ENCODE results near the gene AUTS2.

AUTS2 gene

DNA sequence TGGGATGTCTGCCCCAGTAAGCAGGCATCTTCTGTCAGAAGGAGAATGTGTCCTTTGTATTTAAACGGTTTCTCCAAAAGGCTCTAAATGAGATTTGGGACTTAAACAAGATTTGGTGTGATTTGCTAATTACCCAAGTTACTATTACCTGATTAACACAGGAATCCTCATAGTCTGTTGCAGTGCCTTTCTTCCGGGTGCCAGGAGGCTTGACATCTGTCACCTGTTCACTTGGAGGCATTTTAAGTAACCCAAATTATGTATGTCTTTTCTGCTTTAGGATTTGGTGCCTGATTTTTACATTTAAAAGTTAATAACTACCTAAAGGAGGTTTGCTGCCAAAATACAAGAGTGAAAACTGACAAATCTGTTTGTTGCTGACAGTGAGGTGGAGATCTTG, 945.7 kb downstream of the AUTS2 start:
- DNase-seq: no peak

DNA sequence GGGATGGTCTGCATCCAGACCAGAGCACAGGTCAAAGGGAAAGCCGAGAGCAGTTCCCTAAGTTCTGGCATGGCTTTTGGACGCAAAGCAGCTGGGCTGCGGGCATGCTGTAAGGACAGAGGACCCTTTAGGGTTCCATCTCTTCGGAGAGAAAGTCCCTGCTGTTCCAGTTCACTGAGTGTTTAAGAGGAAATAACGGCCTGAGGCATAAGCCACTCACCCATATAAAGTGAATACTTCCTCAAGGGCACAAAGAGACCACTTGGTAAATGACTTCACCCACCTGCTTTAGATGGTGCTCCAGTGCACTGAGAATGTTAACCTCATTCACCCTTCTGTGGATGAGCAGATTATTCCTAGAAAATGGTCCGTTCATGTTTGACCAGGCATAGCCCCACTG, 946.9 kb downstream of the AUTS2 start:
- DNase-seq: no peak

DNA sequence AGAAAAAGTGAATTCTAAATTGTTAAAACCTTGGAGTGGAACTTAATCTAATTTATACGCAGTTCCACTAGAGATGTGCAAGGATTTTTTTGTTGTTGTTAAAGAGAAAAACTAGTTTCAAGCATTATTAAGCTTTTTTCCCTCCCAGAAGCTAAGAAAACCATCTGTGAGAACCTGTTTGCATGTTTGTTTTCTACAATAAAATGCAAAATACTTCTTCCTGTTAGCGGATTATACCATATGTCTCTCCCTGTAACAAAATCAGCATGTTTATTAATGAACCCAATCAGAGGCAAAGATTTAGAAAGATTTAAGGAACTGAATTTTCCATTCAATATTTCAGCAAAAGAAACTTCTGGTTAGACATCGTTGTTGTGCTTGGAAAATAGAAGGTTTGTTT, 953.9 kb downstream of the AUTS2 start:
- DNase-seq: no peak

DNA sequence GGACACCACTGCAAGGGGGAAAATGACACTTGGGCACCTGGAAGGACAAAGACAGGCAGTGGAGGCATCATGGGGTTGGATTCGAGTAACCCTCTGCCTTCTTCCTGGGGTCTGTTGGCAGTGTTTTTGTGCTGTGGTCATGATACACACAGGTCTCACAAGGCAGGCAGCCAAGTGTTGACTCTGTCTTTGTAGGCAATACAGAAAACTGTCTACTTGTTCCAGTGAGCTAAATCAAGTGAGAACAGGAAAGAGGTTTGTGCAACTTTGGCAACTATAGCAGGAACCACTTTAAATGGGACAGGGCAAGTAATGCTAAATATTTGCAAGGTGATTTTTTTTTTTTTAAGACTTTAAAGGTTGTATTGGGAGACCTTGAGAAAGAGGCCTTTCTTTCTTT, 955.1 kb downstream of the AUTS2 start:
- no peak for DNase-seq

DNA sequence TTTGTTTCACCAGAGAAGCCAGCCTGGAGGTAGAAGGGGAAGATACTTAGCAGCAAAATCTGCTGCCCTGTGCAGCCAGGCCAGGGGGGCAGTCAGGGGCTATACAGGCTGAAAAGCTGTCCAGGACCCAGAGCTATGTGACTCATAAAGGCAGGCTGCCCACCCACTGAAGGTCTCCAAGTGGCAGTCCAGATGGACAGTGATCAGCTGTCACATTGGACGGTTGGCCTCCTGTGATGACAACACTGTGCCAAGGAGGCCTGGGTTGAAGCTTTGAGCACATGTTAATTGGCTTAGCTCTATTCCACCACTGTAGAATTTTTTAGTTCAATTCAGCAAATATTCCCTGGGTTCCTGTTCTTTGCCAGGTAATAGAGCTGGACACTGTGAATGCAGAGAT, 956.4 kb downstream of the AUTS2 start:
- no peak for DNase-seq

DNA sequence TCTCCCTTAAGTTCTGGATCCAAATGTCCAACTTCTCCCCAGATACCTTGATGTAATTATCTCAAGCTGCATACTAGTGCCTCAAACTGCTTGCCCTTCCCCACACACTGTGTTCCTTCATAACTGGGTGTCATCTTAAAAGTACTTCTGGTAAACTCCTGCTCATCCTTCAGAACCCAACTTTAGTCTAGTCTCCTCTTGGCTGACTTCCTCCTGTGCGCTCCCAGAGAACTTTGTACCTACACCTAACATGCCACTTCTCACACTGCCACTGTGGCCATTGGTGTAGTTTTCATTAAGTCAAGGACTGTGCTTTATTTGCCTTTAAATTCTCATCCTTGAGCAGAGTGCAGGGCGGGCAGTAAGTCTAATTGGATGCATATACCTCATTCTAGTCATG, 958.5 kb downstream of the AUTS2 start:
- no peak for DNase-seq

DNA sequence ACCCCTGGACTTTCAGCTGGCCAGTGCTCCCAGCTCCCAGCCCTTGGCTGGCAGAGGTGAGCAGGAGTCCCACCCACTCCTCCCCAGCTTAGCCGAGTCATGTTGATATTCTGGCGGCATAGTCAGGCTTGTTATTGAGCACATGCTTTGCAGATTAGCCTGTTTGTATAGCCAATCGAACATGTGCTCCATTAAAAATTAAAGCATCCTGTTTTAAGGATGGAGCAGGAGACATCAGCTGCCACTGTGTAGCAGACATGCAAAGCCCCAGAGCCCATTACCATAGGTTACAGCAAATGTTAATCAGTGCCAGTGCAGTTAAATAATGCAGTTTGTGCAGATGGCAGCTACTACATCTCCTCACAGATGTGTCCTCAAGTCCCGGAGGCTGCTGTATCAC, 959.1 kb downstream of the AUTS2 start:
- DNase-seq: no peak

DNA sequence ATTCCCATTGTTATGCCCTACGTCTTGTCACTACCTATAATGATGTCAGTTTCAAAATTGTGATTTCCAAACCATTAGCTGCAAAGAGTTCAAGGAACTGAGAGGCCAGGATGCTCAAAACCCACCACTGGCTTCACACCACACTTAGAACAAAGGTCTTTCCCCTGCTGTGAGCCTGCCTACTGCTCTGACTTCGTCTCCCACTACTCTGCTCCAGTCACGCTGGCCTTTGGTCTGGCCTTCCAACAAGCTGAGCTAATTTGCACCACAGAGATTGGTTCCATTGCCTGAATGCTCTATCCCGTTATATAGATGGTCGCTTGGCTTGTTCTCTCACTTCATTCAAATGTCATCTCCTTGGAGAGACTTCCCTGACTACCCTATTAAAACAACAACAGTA, 961.5 kb downstream of the AUTS2 start:
- no peak for DNase-seq

DNA sequence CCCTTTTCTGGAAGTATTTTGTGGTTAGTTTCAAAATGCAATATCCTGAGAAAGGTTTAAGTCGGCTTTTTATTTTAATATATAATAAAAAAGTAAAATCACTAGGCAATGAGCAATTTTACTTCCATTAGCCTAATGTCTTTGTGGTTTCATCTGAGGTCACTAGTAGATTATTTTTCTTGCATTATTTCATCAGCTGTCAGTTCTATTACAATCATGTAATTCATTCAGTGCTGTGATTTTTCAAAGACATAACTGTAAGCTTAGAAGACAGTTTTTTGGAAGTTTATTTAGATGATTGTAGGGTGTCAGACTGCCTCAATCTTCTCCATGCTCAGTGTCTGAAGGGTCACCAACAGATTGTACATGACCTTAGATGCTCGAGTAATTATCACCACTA, 965.7 kb downstream of the AUTS2 start:
- DNase-seq: no peak

DNA sequence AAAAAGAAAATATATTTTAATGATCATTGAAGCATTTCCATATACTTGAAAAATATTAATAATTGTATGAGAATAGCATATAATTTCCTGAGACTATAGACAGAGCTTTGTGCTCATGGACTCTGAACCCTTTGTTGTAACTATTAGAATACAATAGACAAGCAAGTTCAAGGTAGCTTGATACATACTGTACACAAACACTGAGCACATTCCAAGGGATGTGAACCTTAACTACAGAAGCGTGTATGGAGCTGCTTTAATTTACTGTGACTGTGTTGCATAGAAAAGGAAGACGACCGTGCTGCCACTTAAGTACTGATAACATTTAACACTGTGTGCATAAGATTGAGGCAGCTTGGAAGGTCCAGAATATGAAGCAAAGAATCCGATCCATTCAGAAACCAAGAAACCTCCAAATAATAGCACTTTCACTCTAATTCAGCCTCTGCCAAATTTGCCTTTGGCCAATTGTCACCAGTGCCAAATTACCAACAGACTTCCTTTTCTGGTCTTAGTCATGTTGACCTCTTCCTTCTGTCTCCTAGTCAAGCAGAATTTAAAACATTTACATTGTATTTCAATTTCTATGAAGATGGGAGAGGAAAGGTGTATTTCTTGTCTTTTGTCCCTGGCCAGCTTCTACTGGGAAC, 967.6 kb downstream of the AUTS2 start:
- DNase-seq: no peak

DNA sequence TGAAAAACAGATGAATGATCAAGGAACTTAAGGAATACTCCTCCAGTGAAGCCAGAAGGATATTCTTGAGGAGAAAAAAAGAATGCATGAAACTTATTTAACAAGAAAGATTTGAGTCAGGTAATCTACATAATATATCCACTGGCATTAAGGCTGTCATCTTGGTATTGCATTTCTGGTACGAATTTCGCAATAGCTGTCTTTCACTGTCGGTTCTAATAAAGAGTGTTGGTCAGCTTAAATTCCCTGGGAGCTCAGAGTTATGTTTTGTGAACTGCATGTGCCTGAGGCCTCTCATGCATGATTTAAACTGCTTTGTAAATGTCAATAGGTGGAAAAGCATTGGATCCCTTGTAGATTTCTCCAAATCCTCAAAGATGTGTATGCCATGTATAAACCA, 968.4 kb downstream of the AUTS2 start:
- no peak for DNase-seq

DNA sequence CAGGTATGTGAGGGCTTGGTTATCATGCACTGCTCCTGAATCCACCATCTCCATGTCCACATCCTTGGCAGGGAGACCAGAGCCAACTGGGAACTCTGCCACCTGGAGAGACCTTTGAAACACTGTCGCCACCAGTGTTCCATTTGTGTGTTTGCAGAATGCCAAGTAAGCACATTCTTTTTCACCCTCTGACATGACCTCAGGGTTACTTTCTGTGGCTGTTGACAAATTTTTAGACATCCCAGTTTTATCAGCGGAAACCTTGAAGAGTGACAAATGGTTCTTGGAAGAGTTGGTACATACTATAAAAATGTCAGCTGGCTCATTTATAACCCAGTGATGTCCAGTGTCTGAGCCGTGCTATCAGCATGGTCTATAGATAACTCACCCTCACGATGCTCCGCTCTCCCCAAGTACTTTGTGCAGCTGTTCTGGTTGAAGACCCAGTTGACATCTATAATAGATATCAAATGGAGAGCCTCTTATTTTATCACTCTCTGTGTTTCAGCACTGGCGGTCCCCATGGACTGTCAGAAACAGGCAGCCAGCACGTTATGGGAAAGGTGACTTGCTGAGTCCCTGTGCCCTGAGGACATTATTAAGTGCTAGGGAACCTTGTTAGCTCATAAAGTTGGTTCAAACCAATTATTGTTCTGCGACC, 970.5 kb downstream of the AUTS2 start:
- DNase-seq: no peak

DNA sequence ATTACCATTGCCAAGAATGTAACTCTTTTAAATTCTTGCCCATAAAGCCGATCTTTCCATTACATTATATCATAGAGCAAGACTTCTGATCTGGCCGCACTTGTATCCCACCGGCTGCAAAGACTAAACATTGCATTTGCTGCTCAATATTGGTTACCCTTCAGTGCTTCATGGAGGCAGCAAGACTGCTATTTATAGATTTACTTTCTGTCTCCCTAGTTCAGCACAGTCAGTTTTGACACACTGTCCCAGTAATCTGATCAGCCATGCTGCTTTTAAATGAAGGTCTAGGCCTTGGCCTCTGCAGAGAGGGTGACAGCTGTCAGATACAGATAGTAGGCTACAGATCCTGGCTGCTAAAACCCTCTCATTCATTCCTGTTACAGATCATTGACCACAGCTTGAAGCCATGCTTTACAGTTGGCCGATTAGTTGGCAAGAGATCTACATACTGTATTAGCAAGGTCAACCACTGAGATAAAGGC, 971.1 kb downstream of the AUTS2 start:
- no peak for DNase-seq

DNA sequence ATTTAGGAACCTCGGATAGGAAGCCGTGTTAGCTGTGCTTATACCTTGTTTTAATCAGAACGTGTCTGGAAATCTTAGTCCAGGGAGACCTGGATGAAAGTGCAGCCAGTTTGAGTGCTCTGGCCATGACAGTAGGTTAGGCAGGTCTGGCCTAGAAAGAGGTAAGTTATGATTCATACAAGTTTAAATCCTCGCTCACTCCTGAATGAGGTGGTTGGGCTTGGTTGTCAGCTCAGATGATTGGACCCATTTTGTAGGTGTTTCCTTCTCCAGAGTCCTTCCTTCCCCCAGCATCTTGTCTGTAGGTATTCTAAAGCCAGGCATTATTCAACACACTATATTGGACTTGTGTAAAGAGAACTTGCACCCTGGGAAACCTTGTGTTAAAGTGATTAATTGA, 971.8 kb downstream of the AUTS2 start:
- DNase-seq: no peak

DNA sequence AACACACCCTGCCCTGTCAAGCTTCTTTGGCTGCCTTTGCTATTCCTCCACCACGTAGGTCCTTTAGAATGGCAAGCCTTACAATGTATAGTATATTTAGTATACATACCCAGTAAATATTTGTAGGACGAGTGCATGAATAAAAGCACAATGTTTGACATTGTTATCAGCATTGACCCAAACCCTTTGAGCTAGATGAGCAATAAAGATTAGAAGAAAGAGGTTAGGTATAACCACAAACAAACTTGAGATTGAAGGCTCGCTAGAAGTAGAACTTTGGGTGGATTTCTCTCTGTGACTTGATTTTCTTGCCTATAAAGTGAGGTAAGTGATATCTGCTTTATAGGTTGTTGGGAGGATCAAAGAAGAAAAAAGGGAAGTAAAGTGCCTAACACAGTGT, 972.7 kb downstream of the AUTS2 start:
- no peak for DNase-seq

DNA sequence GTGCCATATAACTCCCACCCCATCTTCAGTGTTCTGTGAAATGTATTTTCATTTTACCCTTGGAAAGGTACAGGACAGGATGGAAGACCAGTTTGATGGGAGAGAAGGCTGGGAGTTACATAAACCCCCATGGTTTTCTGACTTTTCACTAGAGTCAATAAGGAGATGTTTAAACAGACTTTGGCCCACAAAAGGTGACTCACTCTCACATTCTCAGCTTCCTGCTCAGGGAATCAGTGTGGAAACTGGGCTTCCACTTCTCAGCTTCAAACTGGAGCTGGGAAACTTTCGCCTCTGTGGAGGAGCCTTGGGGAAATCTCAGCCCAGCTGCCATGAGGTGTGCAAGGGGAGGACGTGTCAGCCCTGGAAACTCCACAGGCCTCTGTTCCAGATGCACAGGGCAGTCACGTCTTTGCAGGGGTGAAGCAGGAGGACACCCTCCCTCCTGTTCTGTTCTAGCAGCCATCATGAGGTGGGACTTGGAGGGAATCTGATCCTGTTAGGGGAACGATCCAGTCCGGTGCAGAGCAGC, 973.2 kb downstream of the AUTS2 start:
- no peak for DNase-seq

DNA sequence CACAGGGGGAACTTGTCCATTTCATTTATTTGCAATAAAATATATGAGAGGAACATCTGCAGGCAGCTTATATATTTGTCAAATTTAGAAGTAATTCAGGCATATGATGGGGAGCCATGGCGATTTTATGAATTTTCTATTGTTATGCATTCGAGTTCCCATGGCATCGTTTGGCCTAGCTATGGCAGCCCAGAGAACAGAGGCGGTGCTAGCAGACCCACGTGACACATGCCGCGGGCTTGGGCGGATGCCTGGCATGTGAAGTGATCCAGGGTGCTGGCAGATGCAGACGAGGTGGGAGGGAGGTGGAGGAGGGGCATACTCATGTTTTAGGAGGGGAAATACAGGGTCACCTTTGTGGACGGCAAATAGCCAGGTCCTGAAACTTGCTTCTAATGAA, 973.7 kb downstream of the AUTS2 start:
- DNase-seq: no peak

DNA sequence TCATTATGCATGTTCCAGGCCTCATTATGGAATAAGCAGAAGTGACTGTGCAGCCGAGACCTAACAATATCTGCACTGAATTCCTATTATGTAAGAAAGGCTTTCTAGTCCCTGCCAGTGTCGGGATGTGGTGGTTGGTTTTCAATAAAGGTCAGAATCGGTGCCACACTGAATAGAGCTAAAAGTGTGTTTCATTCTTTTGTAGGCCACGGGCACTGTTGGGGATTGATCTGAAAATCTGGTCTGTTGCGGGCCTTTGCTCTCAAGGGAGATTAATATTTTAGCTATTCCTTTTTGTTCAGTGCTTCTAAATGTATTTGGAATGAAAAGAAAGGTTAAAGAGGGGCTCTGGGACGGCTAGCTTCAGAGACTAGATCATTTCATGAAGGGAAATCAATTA, 974.3 kb downstream of the AUTS2 start:
- no peak for DNase-seq

DNA sequence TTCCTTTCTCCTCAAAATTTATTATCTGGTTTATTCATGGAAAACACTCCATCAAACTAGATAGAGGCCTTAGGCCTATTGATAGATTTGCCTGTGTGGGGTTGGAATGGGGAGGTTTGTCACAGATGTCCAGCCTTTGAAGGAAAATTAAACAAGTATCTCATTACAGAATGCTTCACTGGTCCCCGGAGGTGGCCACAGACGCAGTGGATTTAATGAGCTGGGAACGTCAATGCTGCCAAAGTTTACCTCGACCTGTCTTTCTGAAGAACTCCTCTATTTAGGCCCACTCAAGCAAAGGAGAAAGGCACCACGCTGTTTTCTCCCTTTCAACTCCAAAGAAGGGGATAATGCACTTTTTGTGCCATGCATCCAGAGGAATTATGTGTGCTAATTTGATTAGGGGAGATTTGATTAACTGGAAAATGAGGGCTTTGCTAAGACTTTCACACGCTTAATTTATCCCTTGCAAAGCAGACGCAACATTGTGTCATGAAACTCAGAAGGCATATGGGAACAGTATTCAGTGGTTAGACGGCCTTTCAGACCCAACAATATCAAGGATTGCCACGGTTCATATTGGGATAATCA, 974.9 kb downstream of the AUTS2 start:
- no peak for DNase-seq

DNA sequence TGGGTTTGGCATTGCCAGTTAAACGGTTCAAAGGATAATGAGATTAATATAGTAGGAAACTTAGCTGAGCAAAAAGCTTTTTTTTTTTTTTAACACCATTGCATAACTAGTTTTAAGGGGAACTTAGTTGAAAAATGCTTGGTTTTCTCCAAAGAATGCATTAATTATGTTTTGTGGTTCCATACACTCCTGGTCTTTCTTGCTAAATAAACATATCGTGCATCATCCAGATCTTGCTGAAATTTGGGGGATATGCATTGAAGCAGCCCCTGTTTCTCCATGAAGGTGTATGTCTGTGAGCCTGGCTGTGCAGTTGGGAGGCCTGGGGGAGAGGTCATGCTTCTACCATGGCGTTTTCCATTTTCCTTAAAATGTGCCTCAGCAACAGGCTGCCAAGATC, 975.4 kb downstream of the AUTS2 start:
- DNase-seq: no peak

DNA sequence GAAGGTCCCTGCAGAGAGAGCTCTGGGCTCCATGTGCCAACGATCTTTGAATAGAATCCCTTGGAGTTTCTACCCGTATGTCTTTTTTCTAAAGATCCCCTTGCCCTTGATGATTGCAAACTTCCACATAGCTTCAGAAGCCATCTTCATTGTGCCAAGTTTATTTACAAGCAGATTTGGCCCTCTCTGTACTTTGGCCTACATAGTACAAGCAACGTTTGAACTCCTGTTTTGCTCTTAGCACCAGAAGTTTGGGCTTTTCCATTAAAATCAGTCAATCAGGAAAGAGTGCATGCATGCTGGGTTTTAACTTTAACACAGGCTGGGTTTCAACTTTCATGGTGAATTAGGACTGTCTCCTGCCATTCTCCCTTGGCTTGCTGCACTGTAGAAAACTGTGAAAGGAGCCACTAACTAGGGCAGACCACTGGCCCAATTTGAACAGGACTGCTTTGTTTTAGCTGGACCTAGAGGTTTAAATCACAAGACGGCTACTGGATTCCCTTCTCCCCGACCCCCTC, 976.1 kb downstream of the AUTS2 start:
- DNase-seq: no peak

DNA sequence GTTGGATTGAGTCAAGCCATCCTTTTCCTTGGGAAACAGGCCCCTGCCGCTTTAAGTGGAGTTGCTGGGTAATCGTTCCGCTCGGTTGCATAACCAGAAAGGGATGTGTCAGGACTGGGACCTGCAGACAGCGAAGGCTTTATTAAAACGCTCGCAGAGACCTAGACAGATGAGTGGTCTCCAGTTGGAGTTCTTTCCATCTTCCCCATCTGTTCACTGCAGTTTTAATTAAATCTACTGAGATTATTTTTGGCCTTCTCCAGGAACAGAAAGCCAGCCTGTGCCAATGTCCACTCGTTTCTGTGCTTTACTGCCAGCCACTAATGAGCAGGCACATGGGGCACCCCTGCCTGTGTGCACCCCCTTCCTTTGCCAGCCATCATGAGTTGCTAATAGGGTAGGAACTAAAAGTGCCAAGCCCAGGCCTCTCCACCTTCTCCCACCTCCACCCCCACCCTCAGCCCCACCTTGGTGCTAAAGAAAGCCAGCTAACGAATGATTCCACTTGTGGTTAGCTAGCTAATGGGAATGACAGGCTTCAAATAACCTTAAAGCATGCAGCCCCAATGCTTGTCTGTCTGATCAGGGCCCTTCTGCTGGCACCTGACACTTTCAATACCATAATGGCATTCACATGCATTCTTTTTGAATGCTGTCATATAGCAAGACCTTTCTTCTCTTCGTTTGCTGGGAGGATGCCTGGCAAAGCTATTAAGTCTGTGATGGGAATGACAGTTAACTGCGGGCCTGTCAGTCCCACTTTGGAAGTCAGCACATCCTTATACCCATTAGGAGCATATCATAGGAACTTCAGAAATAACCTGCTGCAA, 976.9 kb downstream of the AUTS2 start:
- DNase-seq: no peak

DNA sequence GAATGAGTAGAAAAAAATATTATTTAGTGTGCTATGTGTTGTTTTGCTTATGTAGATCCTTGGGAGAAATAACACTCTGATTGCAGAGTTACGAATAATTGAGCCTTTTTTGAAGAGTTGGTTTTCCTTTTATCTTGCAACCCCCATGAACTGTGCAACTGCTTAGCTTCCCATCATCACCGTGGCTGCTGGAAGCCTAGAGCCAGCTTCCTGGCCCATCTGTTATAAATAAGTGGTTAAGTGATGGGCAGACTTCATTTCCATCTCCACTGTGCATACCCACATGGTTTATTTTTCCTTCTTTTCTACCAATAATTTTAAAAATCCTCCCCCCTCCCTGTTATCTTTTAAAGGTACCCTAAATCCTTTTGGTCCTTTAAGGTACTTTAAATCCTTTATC, 978.8 kb downstream of the AUTS2 start:
- DNase-seq: no peak

All from activated effector memory CD4-positive, alpha-beta T cell treated with anti-CD3 and anti-CD28 coated beads, Interleukin-2, amount 50 U/mL, for 16 hours (primary cell).